Measurements from ENCODE around the gene PIK3C2G. TPM values are rescaled to one million over a fixed set of nuclear protein-coding genes. Genes with fewer than 3 reads are reported as not detected.
"Not testable (repeated sequence)": the region's sequence is repeated elsewhere in the genome, so short reads cannot be mapped to it uniquely, and the experiment has no call there.

PIK3C2G gene
- total and polyA plus RNA-seq, 4 donors, result 4.9 to 40.1 (median 19.4) TPM

DNA sequence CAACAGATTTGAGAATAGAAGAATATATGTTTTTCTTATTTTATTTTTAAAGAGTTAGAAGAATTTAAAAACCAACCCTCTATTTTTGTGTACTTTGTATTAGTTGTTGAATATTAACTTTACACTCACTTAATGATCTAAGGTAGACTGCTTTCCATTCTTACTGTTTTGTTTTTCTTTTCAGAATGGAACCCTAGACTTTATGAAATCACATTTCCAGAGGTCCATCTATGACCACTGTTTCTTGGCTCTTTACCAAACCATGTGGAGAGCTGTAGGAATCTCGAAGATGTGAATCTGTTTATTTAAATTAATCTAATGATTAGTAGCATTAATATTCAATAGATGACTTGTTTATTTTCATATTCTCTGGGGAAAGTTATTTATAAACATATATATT is 7.2 kb upstream of the PIK3C2G start (continued):
- TF ChIP-seq, protein P1, sequence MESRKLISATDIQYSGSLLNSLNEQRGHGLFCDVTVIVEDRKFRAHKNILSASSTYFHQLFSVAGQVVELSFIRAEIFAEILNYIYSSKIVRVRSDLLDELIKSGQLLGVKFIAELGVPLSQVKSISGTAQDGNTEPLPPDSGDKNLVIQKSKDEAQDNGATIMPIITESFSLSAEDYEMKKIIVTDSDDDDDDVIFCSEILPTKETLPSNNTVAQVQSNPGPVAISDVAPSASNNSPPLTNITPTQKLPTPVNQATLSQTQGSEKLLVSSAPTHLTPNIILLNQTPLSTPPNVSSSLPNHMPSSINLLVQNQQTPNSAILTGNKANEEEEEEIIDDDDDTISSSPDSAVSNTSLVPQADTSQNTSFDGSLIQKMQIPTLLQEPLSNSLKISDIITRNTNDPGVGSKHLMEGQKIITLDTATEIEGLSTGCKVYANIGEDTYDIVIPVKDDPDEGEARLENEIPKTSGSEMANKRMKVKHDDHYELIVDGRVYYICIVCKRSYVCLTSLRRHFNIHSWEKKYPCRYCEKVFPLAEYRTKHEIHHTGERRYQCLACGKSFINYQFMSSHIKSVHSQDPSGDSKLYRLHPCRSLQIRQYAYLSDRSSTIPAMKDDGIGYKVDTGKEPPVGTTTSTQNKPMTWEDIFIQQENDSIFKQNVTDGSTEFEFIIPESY (IDR thresholded peaks at IDR 0.05), result no peak
- TF ChIP-seq, protein P2, sequence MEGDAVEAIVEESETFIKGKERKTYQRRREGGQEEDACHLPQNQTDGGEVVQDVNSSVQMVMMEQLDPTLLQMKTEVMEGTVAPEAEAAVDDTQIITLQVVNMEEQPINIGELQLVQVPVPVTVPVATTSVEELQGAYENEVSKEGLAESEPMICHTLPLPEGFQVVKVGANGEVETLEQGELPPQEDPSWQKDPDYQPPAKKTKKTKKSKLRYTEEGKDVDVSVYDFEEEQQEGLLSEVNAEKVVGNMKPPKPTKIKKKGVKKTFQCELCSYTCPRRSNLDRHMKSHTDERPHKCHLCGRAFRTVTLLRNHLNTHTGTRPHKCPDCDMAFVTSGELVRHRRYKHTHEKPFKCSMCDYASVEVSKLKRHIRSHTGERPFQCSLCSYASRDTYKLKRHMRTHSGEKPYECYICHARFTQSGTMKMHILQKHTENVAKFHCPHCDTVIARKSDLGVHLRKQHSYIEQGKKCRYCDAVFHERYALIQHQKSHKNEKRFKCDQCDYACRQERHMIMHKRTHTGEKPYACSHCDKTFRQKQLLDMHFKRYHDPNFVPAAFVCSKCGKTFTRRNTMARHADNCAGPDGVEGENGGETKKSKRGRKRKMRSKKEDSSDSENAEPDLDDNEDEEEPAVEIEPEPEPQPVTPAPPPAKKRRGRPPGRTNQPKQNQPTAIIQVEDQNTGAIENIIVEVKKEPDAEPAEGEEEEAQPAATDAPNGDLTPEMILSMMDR (IDR thresholded peaks at IDR 0.05; ENCODE audit: low read depth, low read length, missing input control), result no peak

DNA sequence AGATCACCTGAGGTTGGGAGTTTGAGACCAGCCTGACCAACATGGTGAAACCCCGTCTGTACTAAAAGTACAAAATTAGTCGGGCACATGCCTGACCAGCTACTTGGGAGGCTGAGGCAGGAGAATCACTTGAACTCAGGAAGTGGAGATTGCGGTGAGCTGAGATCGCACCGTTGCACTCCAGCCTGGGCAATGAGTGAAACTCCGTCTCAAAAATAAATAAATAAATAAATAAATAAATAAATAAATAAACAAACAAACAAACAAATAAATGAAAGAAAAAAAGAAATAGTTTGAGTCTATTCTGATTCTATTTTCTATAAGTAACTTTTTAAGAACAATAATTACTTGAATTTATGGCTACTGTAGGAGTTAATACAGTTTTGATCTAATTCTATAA is 6.3 kb upstream of the PIK3C2G start:
- not testable (repeated sequence) for H3K27me3 ChIP-seq (ENCODE audit: control insufficient read depth in 4 of 4, insufficient read depth in 4 of 4, low read length in 3 of 4); H3K9ac ChIP-seq (ENCODE audit: low read depth in 1 of 2, low read length in 2 of 2); H3K27ac ChIP-seq (ENCODE audit: low read depth in 1 of 2, low read length in 2 of 2); H3K9me3 ChIP-seq (ENCODE audit: control insufficient read depth in 4 of 4, low read length in 3 of 4); H3K4me3 ChIP-seq (ENCODE audit: low read depth in 1 of 3, low read length in 3 of 3); DNase-seq (ENCODE audit: low spot score); H3K36me3 ChIP-seq (ENCODE audit: control insufficient read depth in 4 of 4, insufficient read depth in 3 of 4, low read depth in 1 of 4, low read length in 3 of 4)
- H3K4me1 ChIP-seq (ENCODE audit: control insufficient read depth in 4 of 4, insufficient read depth in 4 of 4, low read length in 3 of 4), result peaks cover 0 to 13% (median 6%) of the 10 kb centered on the region in 4 donors
- WGBS, result 97% methylated on average over 6 of the region's 6 CpGs

DNA sequence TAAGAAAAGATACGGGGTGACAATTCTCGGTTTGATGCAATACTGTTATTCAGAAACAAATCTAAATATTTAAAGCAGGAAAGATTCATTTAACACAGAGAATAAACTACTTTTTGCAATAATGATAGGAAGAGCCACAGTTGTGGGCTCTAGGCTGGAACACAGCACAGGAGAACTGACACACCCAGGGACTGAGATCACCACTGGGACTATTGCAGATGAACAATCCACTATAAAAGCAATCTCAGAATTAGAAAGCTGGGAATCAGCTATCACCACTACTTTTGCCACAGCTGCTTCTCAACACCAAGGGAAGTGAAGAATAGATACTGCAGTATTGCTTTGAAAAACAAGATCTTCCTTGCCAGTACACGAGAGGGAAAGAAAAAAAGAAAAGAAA is 4.1 kb upstream of the PIK3C2G start:
- Histone ChIP-seq H3K27ac (ENCODE audit: low read depth in 1 of 2, low read length in 2 of 2) (no peak overlapping the region), H3K36me3 (ENCODE audit: control insufficient read depth in 4 of 4, insufficient read depth in 3 of 4, low read depth in 1 of 4, low read length in 3 of 4) (peaks cover 0 to 2% (median 0%) of the 10 kb centered on the region in 4 donors), H3K4me1 (ENCODE audit: control insufficient read depth in 4 of 4, insufficient read depth in 4 of 4, low read length in 3 of 4) (peaks cover 0 to 15% (median 5%) of the 10 kb centered on the region in 4 donors), H3K27me3 (ENCODE audit: control insufficient read depth in 4 of 4, insufficient read depth in 4 of 4, low read length in 3 of 4) (no peaks in the 10 kb centered on the region), H3K9me3 (ENCODE audit: control insufficient read depth in 4 of 4, low read length in 3 of 4) (no peaks in the 10 kb centered on the region), H3K9ac (ENCODE audit: low read depth in 1 of 2, low read length in 2 of 2) (no peak overlapping the region), H3K4me3 (ENCODE audit: low read depth in 1 of 3, low read length in 3 of 3) (no peak overlapping the region)
- TF ChIP-seq, protein P1 (IDR thresholded peaks at IDR 0.05), result no peak
- no peak for TF ChIP-seq FOXA2 (IDR thresholded peaks at IDR 0.05)
- TF ChIP-seq, protein P3, sequence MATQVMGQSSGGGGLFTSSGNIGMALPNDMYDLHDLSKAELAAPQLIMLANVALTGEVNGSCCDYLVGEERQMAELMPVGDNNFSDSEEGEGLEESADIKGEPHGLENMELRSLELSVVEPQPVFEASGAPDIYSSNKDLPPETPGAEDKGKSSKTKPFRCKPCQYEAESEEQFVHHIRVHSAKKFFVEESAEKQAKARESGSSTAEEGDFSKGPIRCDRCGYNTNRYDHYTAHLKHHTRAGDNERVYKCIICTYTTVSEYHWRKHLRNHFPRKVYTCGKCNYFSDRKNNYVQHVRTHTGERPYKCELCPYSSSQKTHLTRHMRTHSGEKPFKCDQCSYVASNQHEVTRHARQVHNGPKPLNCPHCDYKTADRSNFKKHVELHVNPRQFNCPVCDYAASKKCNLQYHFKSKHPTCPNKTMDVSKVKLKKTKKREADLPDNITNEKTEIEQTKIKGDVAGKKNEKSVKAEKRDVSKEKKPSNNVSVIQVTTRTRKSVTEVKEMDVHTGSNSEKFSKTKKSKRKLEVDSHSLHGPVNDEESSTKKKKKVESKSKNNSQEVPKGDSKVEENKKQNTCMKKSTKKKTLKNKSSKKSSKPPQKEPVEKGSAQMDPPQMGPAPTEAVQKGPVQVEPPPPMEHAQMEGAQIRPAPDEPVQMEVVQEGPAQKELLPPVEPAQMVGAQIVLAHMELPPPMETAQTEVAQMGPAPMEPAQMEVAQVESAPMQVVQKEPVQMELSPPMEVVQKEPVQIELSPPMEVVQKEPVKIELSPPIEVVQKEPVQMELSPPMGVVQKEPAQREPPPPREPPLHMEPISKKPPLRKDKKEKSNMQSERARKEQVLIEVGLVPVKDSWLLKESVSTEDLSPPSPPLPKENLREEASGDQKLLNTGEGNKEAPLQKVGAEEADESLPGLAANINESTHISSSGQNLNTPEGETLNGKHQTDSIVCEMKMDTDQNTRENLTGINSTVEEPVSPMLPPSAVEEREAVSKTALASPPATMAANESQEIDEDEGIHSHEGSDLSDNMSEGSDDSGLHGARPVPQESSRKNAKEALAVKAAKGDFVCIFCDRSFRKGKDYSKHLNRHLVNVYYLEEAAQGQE (IDR thresholded peaks at IDR 0.05), result no peak
- TF ChIP-seq NR2F2 (IDR thresholded peaks at IDR 0.05), result no peak
- TF ChIP-seq, protein P4, sequence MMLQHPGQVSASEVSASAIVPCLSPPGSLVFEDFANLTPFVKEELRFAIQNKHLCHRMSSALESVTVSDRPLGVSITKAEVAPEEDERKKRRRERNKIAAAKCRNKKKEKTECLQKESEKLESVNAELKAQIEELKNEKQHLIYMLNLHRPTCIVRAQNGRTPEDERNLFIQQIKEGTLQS (IDR thresholded peaks at IDR 0.05), result no peak
- no peak for TF ChIP-seq RXRA (IDR thresholded peaks at IDR 0.05)
- no peak for TF ChIP-seq YY1 (IDR thresholded peaks at IDR 0.05)
- WGBS, result 94% methylated on average over 3 of the region's 3 CpGs
- DNase-seq (ENCODE audit: low spot score), result no peak
